ENCODE data around the gene ARRDC2.
"Not testable (repeated sequence)": the region's sequence is repeated elsewhere in the genome, so short reads cannot be mapped to it uniquely, and the experiment has no call there.

Gene ARRDC2

GRCh38 chr19:17989425-17990094 is 18.4 kb upstream of the ARRDC2 start:
- no peak for DNase-seq

GRCh38 chr19:17993076-17993813 is 14.7 kb upstream of the ARRDC2 start:
- DNase-seq, result no peak

GRCh38 chr19:17996826-17997316 is 11.1 kb upstream of the ARRDC2 start:
- DNase-seq, result peak in 53 of 56 donors; percentile 11 to 91 (median 65)

GRCh38 chr19:17997969-17998826 is 9.8 kb upstream of the ARRDC2 start:
- no peak for DNase-seq

- DNase-seq, result no peak
Measured at GRCh38 chr19:17998827-17999150, 9.2 kb upstream of the ARRDC2 start.

- no peak for DNase-seq
Measured at GRCh38 chr19:17999684-18000479, 8.1 kb upstream of the ARRDC2 start.

- peak in 11 of 56 donors; percentile 15 to 75 (median 53) for DNase-seq
Measured at GRCh38 chr19:18000480-18000914, 7.5 kb upstream of the ARRDC2 start.

- DNase-seq, result peak in 43 of 56 donors; percentile 11 to 81 (median 55)
Measured at GRCh38 chr19:18000915-18001776, 6.8 kb upstream of the ARRDC2 start.

GRCh38 chr19:18001777-18002345 is 6.1 kb upstream of the ARRDC2 start:
- no peak for DNase-seq

GRCh38 chr19:18002347-18002850 is 5.6 kb upstream of the ARRDC2 start:
- DNase-seq, result peak in 3 of 56 donors; percentile 18 to 39 (median 26)

- not testable (repeated sequence) for DNase-seq
Measured at GRCh38 chr19:18005750-18006149, 2.2 kb upstream of the ARRDC2 start.

GRCh38 chr19:18007044-18007916 is 690 bp upstream of the ARRDC2 start:
- peak in 55 of 56 donors; percentile 16 to 91 (median 71) for DNase-seq

GRCh38 chr19:18008814-18009213 is 844 bp downstream of the ARRDC2 start:
- DNase-seq, result no peak

- DNase-seq, result no peak
Measured at GRCh38 chr19:18009412-18010066, 1.6 kb downstream of the ARRDC2 start.

- no peak for DNase-seq
Measured at GRCh38 chr19:18010149-18010548, 2.2 kb downstream of the ARRDC2 start.

GRCh38 chr19:18013210-18014111 is 5.5 kb downstream of the ARRDC2 start:
- DNase-seq, result peak in 1 of 56 donors; percentile 12

GRCh38 chr19:18014197-18014596 is 6.2 kb downstream of the ARRDC2 start:
- DNase-seq, result no peak

Data from amygdala (tissue), 56 donors.